Prostate gland (tissue), 2 donors: ENCODE results near the gene KCTD20. TPM values are rescaled to one million over a fixed set of nuclear protein-coding genes. Genes with fewer than 3 reads are reported as not detected.

ENCODE experiments used
- DNase-seq: peaks from one replicate; pipeline ENCODE4 v3.0.0-alpha.2; 2019; ENCODE audit warnings: low spot score
- H3K27ac ChIP-seq, 2 donors: fragments of 200-600 bp; sonication (generic); 2 replicates each; pipeline ENCODE4 v1.5.1; 2017 to 2019
- H3K27me3 ChIP-seq: fragments of 200-600 bp; sonication (generic); replicated peaks from 2 replicates; pipeline ENCODE4 v1.5.1; 2019; ENCODE audit not compliant: insufficient read depth
- H3K36me3 ChIP-seq, 2 donors: fragments of 200-600 bp; sonication (generic); 1 replicate in 1 of 2; 2 replicates in 1 of 2; pipeline versions ENCODE4 v1.5.1 to v1.8.1; 2017 to 2019
- H3K4me1 ChIP-seq: fragments of 200-600 bp; sonication (generic); replicated peaks from 2 replicates; pipeline ENCODE4 v1.5.1; 2019
- H3K4me3 ChIP-seq, 2 donors: fragments of 200-600 bp; sonication (generic); 2 replicates each; pipeline ENCODE4 v1.5.1; 2017 to 2019
- H3K9me3 ChIP-seq: fragments of 200-600 bp; sonication (generic); 2 replicates; pipeline ENCODE4 v1.5.1; 2017
- CTCF ChIP-seq, 4 experiments: fragments of 200-600 bp in 2 of 4; fragments of 450-650 bp in 2 of 4; sonication (generic) in 2 of 4; IDR thresholded peaks; 1 replicate in 3 of 4; 2 replicates in 1 of 4; pipeline ENCODE4 v1.5.1; 2016 to 2019; ENCODE audit warnings: antibody characterized with exemption in 4 of 4, mild to moderate bottlenecking in 2 of 4, moderate library complexity in 2 of 4
- POLR2A ChIP-seq: fragments of 450-650 bp; IDR thresholded peaks from one replicate; pipeline ENCODE4 v1.6.1; 2016; ENCODE audit warnings: antibody characterized with exemption, mild to moderate bottlenecking
- POLR2AphosphoS5 ChIP-seq: sonication (generic); formaldehyde crosslinking; IDR thresholded peaks from one replicate; pipeline ENCODE4 v1.6.1; 2017; ENCODE audit warnings: antibody characterized with exemption
- WGBS: methylation state at CpG from one replicate; pipeline ENCODE4 v1.1.5; 2018; 5-methylcytosine and 5-hydroxymethylcytosine counted together
- intact Hi-C: fragments of 100-400 bp; cut with DNase I; formaldehyde crosslinking; loops from one replicate; pipeline ENCODE4 v1.14.2; 2022
- total RNA-seq, 2 donors: library from RNA; depleted of rRNA; stranded (reverse); fragments of >200 nt; gene quantifications; one replicate each; pipeline ENCODE4 v1.1.0, GENCODE V29; 2016

Gene KCTD20
- total RNA-seq, 2 donors from 2014 or later: 33.7 to 44.1 TPM

- intact Hi-C loops: no loop called here
- no peaks in the 10 kb centered on the region for H3K9me3 ChIP-seq
- no peaks in the 10 kb centered on the region for H3K36me3 ChIP-seq
- no peak overlapping the region for H3K4me3 ChIP-seq
- H3K4me1 ChIP-seq: no peaks in the 10 kb centered on the region
- no peaks in the 10 kb centered on the region for H3K27me3 ChIP-seq
- no peak overlapping the region for H3K27ac ChIP-seq
- 88% methylated on average over 4 of the region's 4 CpGs for WGBS
- TF ChIP-seq CTCF (IDR thresholded peaks at IDR 0.05) (no peak), POLR2A (no peak), POLR2AphosphoS5 (no peak)
- DNase-seq: no peak
These were observed 29.0 kb upstream of the KCTD20 start for GRCh38 chr6:36413489-36414480.

DNA sequence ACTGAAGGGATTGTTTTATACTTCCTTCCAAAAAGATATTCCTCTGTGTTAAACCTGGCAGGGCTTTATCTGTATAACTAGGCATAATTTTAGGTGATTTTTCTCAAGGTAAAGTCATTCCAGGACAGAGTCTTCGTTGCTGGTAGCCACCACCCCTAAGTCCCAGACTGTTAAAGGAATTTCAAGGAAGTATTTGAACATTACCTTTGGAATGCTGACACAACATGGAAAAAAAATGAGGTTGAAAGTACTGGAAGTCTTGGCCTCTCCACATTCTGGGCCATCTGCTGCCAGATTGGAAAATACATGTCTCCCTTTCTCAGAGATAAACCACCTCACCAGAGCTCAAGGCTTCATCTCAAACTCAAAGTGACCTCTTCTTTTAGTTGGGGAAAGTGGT is 28.3 kb upstream of the KCTD20 start:
- H3K27ac ChIP-seq: no peak overlapping the region
- no peaks in the 10 kb centered on the region for H3K4me1 ChIP-seq
- no peaks in the 10 kb centered on the region for H3K36me3 ChIP-seq
- TF ChIP-seq POLR2A: no peak
- no peak for TF ChIP-seq CTCF (IDR thresholded peaks at IDR 0.05)
- no peak for TF ChIP-seq POLR2AphosphoS5
- H3K4me3 ChIP-seq: no peak overlapping the region
- 48% methylated on average over 1 of the region's 1 CpG for WGBS
- no peak for DNase-seq
- no peaks in the 10 kb centered on the region for H3K9me3 ChIP-seq
- intact Hi-C loops: no loop called here
- no peaks in the 10 kb centered on the region for H3K27me3 ChIP-seq

GRCh38 chr6:36418558-36418957 is 24.2 kb upstream of the KCTD20 start:
- H3K27ac ChIP-seq: no peak overlapping the region
- 75% methylated on average over 3 of the region's 3 CpGs for WGBS
- TF ChIP-seq CTCF (IDR thresholded peaks at IDR 0.05) (no peak), POLR2AphosphoS5 (no peak), POLR2A (no peak)
- no peaks in the 10 kb centered on the region for H3K4me1 ChIP-seq
- no peak for DNase-seq
- H3K36me3 ChIP-seq: no peaks in the 10 kb centered on the region
- no peaks in the 10 kb centered on the region for H3K27me3 ChIP-seq
- no peak overlapping the region for H3K4me3 ChIP-seq
- intact Hi-C loops: no loop called here
- no peaks in the 10 kb centered on the region for H3K9me3 ChIP-seq

DNA sequence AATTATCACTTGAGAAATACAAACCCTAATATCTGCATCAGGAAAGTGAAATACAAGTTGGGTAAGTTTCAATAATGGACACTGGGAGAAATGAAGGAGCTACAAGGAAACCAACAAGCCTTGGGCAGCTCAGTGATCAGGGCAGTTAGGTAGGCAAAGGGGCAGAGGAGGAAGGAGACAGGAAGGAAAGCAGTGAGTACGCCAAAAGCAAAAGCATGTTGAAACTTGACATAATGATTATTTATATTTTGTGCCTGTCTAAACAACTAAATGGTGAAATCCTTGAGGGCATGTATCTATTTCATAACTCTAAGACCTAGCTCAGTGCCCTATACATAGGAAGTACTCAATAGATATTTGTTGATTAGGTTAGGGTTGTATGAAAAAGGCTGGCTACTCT is 23.5 kb upstream of the KCTD20 start:
- intact Hi-C loops: no loop called here
- no peak for DNase-seq
- no peaks in the 10 kb centered on the region for H3K4me1 ChIP-seq

More for the DNA sequence above, 23.5 kb upstream of the KCTD20 start:
- 44% methylated on average over 1 of the region's 1 CpG for whole genome bisulfite sequencing
- Histone ChIP-seq H3K9me3 (no peaks in the 10 kb centered on the region), H3K27me3 (no peaks in the 10 kb centered on the region), H3K4me3 (no peak overlapping the region), H3K36me3 (no peaks in the 10 kb centered on the region), H3K27ac (no peak overlapping the region)
- TF ChIP-seq POLR2AphosphoS5: no peak
- no peak for TF ChIP-seq POLR2A
- TF ChIP-seq CTCF (IDR thresholded peaks at IDR 0.05): no peak
